Hepatocyte (in vitro differentiated cells): Measurements from ENCODE around the gene PDIA6.

Source experiments
- EZH2 ChIP-seq: fragments of 200-600 bp; sonication (generic); IDR thresholded peaks from 2 replicates; pipeline ENCODE4 v1.6.1; 2016; ENCODE audit warnings: antibody characterized with exemption, mild to moderate bottlenecking, borderline replicate concordance
- EZH2phosphoT487 ChIP-seq: fragments of 200-600 bp; sonication (generic); IDR thresholded peaks from one replicate; pipeline ENCODE4 v1.6.1; 2018; ENCODE audit warnings: antibody characterized with exemption, mild to moderate bottlenecking, low read depth, moderate library complexity; ENCODE audit not compliant: unreplicated experiment, severe bottlenecking
- TF ChIP-seq, protein P1 (sequence below): fragments of 200-600 bp; sonication (generic); IDR thresholded peaks from 2 replicates; pipeline ENCODE4 v1.5.1; 2016; ENCODE audit warnings: antibody characterized with exemption, mild to moderate bottlenecking; ENCODE audit not compliant: poor library complexity

DNA sequence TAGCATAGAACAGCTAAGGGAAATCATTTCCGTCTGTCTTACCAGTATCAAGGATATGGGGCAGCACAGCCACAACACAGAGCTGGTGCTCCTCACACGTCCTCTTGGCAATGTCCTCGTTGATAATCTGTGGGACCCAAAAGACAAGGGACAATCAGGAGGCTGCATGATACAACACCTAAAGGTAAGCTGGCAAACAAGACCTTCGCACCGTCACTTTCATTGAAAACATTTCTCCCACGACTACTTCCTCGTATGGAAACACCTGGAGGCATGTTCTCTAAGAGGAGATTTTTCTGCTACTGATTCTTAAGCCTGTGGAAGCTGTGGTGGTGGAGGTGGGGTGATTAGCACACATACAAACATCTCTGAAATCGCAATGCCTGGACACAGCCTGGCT, 23.7 kb downstream of the PDIA6 start:
- TF ChIP-seq, protein P1, sequence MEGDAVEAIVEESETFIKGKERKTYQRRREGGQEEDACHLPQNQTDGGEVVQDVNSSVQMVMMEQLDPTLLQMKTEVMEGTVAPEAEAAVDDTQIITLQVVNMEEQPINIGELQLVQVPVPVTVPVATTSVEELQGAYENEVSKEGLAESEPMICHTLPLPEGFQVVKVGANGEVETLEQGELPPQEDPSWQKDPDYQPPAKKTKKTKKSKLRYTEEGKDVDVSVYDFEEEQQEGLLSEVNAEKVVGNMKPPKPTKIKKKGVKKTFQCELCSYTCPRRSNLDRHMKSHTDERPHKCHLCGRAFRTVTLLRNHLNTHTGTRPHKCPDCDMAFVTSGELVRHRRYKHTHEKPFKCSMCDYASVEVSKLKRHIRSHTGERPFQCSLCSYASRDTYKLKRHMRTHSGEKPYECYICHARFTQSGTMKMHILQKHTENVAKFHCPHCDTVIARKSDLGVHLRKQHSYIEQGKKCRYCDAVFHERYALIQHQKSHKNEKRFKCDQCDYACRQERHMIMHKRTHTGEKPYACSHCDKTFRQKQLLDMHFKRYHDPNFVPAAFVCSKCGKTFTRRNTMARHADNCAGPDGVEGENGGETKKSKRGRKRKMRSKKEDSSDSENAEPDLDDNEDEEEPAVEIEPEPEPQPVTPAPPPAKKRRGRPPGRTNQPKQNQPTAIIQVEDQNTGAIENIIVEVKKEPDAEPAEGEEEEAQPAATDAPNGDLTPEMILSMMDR = no peak
- no peak for TF ChIP-seq EZH2
- no peak for TF ChIP-seq EZH2phosphoT487
